OCI-LY1 (cell line): ENCODE results near the gene ARF3.
A peak's percentile ranks its signal among the peaks of the same experiment; 100 is the strongest.

Experiments
- H2AFZ ChIP-seq: fragments of 200-600 bp; sonication (generic), shearing (Covaris generic); 2 replicates; pipeline ENCODE4 v1.6.0; 2014; ENCODE audit warnings: antibody characterized with exemption, mild to moderate bottlenecking, low read length
- H3F3A ChIP-seq: fragments of 200-600 bp; sonication (generic), shearing (Covaris generic); 2 replicates; pipeline ENCODE4 v1.6.0; 2014; ENCODE audit warnings: mild to moderate bottlenecking, antibody characterized with exemption, low read length, moderate library complexity; ENCODE audit not compliant: insufficient read depth
- H3K27ac ChIP-seq: fragments of 200-600 bp; sonication (generic); 2 replicates; pipeline ENCODE4 v1.5.1; 2014; ENCODE audit warnings: low read length, mixed run types, mild to moderate bottlenecking, low read depth; ENCODE audit not compliant: poor library complexity, severe bottlenecking
- H3K27me3 ChIP-seq: fragments of 200-600 bp; sonication (generic); 2 replicates; pipeline ENCODE4 v1.6.0; 2014; ENCODE audit warnings: antibody characterized with exemption, mild to moderate bottlenecking, low read length, moderate library complexity; ENCODE audit not compliant: insufficient read depth
- H3K36me3 ChIP-seq: fragments of 200-600 bp; sonication (generic); 2 replicates; pipeline ENCODE4 v1.6.1; 2014; ENCODE audit warnings: mild to moderate bottlenecking, antibody characterized with exemption, low read length, moderate library complexity, mixed read lengths; ENCODE audit not compliant: insufficient read depth
- H3K4me1 ChIP-seq: fragments of 200-600 bp; sonication (generic); 2 replicates; pipeline ENCODE4 v1.5.1; 2014; ENCODE audit warnings: mild to moderate bottlenecking, low read length, moderate library complexity; ENCODE audit not compliant: insufficient read depth, severe bottlenecking
- H3K4me2 ChIP-seq: fragments of 200-600 bp; sonication (generic), shearing (Covaris generic); 2 replicates; pipeline ENCODE4 v1.6.1; 2014; ENCODE audit warnings: low read length
- H3K4me3 ChIP-seq: fragments of 200-600 bp; sonication (generic); 2 replicates; pipeline ENCODE4 v1.5.1; 2014; ENCODE audit warnings: low read length, low read depth, mild to moderate bottlenecking, mixed read lengths; ENCODE audit not compliant: poor library complexity, severe bottlenecking
- H3K79me2 ChIP-seq: fragments of 200-600 bp; shearing (Covaris generic); 2 replicates; pipeline ENCODE4 v1.6.1; 2016; ENCODE audit warnings: mixed run types, low read length, mixed read lengths; ENCODE audit not compliant: insufficient read depth
- H3K9ac ChIP-seq: fragments of 200-600 bp; sonication (generic), shearing (Covaris generic); 2 replicates; pipeline ENCODE4 v1.6.1; 2014; ENCODE audit warnings: mild to moderate bottlenecking, low read length, mixed read lengths
- H3K9me2 ChIP-seq: fragments of 200-600 bp; sonication (generic), shearing (Covaris generic); 2 replicates; pipeline ENCODE4 v1.6.1; 2014; ENCODE audit warnings: low read depth, mild to moderate bottlenecking, low read length, mixed read lengths
- H3K9me3 ChIP-seq: fragments of 200-600 bp; shearing (Covaris generic); 2 replicates; pipeline ENCODE4 v1.6.1; 2014; ENCODE audit warnings: low read length, mixed read lengths
- H4K20me1 ChIP-seq: fragments of 200-600 bp; sonication (generic), shearing (Covaris generic); 2 replicates; pipeline ENCODE4 v1.6.0; 2016; ENCODE audit warnings: mild to moderate bottlenecking, low read length; ENCODE audit not compliant: insufficient read depth
- EZH2 ChIP-seq: fragments of 200-600 bp; sonication (generic), shearing (Covaris generic); IDR thresholded peaks from 2 replicates; pipeline ENCODE4 v1.8.0; 2017; ENCODE audit warnings: borderline replicate concordance, mixed run types, mild to moderate bottlenecking, antibody characterized with exemption, low read length, moderate library complexity, mixed read lengths
- TF ChIP-seq, protein P1 (sequence below): fragments of 200-600 bp; sonication (generic), shearing (Covaris generic); IDR thresholded peaks from 2 replicates; pipeline ENCODE4 v1.5.1; 2017; ENCODE audit warnings: mild to moderate bottlenecking, antibody characterized with exemption, low read length, moderate library complexity, mixed read lengths

The ARF3 gene

DNA sequence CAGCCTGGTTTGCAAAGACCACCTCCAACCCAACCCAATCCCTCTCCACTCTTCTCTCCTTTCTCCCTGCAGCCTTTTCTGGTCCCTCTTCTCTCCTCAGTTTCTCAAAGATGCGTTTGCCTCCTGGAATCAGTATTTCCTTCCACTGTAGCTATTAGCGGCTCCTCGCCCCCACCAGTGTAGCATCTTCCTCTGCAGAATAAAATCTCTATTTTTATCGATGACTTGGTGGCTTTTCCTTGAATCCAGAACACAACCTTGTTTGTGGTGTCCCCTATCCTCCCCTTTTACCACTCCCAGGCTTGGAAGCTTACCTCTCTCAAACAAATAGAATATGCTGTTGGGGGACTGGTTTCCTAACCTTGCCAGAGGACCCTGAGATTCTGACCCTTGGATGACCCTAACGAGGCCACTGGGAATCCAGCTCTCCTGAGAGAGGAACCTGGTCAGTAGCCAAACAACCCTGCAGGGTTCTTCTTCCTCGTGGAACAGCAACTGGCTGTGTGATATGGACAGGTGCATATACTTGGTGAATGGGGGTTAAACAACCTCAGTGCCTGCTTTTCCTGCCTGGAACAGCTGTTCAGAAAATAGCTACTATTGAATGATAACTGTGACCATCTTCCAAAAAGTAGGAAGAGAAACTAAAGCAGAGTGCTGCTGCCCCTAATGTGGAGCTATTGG lies 25.3 kb upstream of the ARF3 start:
- Histone ChIP-seq H2AFZ (no peak overlapping the region), H3K4me1 (peaks cover 34% of the 10 kb centered on the region), H3K4me3 (no peak overlapping the region), H3K9me3 (no peaks in the 10 kb centered on the region), H3K9me2 (no peaks in the 10 kb centered on the region), H3K27me3 (no peaks in the 10 kb centered on the region; the same call in none of the 2 replicates), H3K27ac (no peak overlapping the region), H3F3A (no peaks in the 10 kb centered on the region), H3K4me2 (no peak overlapping the region), H4K20me1 (no peaks in the 10 kb centered on the region), H3K79me2 (no peaks in the 10 kb centered on the region), H3K36me3 (no peaks in the 10 kb centered on the region), H3K9ac (no peak overlapping the region)
- TF ChIP-seq EZH2: no peak
- TF ChIP-seq, protein P1, sequence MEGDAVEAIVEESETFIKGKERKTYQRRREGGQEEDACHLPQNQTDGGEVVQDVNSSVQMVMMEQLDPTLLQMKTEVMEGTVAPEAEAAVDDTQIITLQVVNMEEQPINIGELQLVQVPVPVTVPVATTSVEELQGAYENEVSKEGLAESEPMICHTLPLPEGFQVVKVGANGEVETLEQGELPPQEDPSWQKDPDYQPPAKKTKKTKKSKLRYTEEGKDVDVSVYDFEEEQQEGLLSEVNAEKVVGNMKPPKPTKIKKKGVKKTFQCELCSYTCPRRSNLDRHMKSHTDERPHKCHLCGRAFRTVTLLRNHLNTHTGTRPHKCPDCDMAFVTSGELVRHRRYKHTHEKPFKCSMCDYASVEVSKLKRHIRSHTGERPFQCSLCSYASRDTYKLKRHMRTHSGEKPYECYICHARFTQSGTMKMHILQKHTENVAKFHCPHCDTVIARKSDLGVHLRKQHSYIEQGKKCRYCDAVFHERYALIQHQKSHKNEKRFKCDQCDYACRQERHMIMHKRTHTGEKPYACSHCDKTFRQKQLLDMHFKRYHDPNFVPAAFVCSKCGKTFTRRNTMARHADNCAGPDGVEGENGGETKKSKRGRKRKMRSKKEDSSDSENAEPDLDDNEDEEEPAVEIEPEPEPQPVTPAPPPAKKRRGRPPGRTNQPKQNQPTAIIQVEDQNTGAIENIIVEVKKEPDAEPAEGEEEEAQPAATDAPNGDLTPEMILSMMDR: no peak

GRCh38 chr12:48981757-48982157 lies 24.5 kb upstream of the ARF3 start:
- no peaks in the 10 kb centered on the region for H3K36me3 ChIP-seq
- no peaks in the 10 kb centered on the region; the same call in none of the 2 replicates for H3K27me3 ChIP-seq
- H3K9ac ChIP-seq: no peak overlapping the region
- H3F3A ChIP-seq: no peaks in the 10 kb centered on the region
- H3K79me2 ChIP-seq: no peaks in the 10 kb centered on the region
- no peak overlapping the region for H2AFZ ChIP-seq
- H3K9me3 ChIP-seq: no peaks in the 10 kb centered on the region
- peaks cover 35% of the 10 kb centered on the region for H3K4me1 ChIP-seq
- H3K4me3 ChIP-seq: no peak overlapping the region
- peak overlapping the region; percentile 55; the same call in 1 of the 2 replicates for H3K4me2 ChIP-seq
- H4K20me1 ChIP-seq: no peaks in the 10 kb centered on the region
- H3K9me2 ChIP-seq: no peaks in the 10 kb centered on the region
- TF ChIP-seq EZH2: no peak
- TF ChIP-seq, protein P1: no peak
- no peak overlapping the region for H3K27ac ChIP-seq

DNA sequence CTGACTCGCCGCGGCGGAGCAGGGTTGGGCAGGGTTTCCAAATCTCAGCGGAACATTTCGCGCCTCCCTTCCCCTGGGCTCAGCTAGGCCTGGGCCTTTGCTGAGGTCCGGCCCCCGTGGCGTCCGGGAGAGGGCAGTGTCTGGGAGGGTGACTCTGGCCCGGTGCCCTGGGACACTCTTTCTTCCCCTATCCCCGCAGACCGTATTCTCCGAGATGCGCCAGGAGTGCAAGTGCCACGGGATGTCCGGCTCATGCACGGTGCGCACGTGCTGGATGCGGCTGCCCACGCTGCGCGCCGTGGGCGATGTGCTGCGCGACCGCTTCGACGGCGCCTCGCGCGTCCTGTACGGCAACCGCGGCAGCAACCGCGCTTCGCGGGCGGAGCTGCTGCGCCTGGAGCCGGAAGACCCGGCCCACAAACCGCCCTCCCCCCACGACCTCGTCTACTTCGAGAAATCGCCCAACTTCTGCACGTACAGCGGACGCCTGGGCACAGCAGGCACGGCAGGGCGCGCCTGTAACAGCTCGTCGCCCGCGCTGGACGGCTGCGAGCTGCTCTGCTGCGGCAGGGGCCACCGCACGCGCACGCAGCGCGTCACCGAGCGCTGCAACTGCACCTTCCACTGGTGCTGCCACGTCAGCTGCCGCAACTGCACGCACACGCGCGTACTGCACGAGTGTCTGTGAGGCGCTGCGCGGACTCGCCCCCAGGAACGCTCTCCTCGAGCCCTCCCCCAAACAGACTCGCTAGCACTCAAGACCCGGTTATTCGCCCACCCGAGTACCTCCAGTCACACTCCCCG lies 23.9 kb upstream of the ARF3 start:
- H2AFZ ChIP-seq: no peak overlapping the region
- H3K27me3 ChIP-seq: no peaks in the 10 kb centered on the region; the same call in 1 of the 2 replicates
- no peaks in the 10 kb centered on the region for H3F3A ChIP-seq
- no peaks in the 10 kb centered on the region for H3K79me2 ChIP-seq
- H3K9ac ChIP-seq: no peak overlapping the region
- H3K27ac ChIP-seq: no peak overlapping the region
- H3K4me2 ChIP-seq: peak overlapping the region; percentile 55
- H3K36me3 ChIP-seq: no peaks in the 10 kb centered on the region
- peaks cover 35% of the 10 kb centered on the region for H3K4me1 ChIP-seq
- TF ChIP-seq, protein P1: 0 out of 2 replicates have a peak, but pooled peaks have one; percentile 5
- no peak for TF ChIP-seq EZH2
- no peaks in the 10 kb centered on the region for H3K9me2 ChIP-seq
- no peaks in the 10 kb centered on the region for H4K20me1 ChIP-seq
- no peaks in the 10 kb centered on the region for H3K9me3 ChIP-seq
- peak overlapping the region; percentile 39 for H3K4me3 ChIP-seq
